Fibroblast of lung (primary cell): Measurements from ENCODE around the gene PCSK2. TPM values are rescaled to one million over a fixed set of nuclear protein-coding genes. Genes with fewer than 3 reads are reported as not detected.

ENCODE experiments used
- DNase-seq, 2 donors: peaks; one replicate each; pipeline versions ENCODE4 v3.0.0 to v3.0.0-alpha.2; 2010; ENCODE audit warnings: low read depth in 2 of 2
- H2AFZ ChIP-seq: 2 replicates; pipeline ENCODE4 v1.5.1; 2012; ENCODE audit warnings: low read length, control low read depth, inconsistent platforms
- H3K27ac ChIP-seq: 2 replicates; pipeline ENCODE4 v1.5.1; 2011; ENCODE audit warnings: low read length, control low read depth; ENCODE audit not compliant: insufficient read depth
- H3K27me3 ChIP-seq: 2 replicates; pipeline ENCODE4 v1.5.1; 2011; ENCODE audit warnings: mild to moderate bottlenecking, low read length; ENCODE audit not compliant: control insufficient read depth, insufficient read depth
- H3K36me3 ChIP-seq: 2 replicates; pipeline ENCODE4 v1.5.1; 2011; ENCODE audit warnings: low read length; ENCODE audit not compliant: control insufficient read depth, insufficient read depth
- H3K4me1 ChIP-seq: 2 replicates; pipeline ENCODE4 v1.5.1; 2011; ENCODE audit warnings: low read length; ENCODE audit not compliant: control insufficient read depth, insufficient read depth; ENCODE audit errors: extremely low read depth
- H3K4me2 ChIP-seq: 2 replicates; pipeline ENCODE4 v1.5.1; 2011; ENCODE audit warnings: low read length, control low read depth; ENCODE audit not compliant: insufficient read depth; ENCODE audit errors: extremely low read depth
- H3K4me3 ChIP-seq, 4 experiments: fragments of 200-600 bp in 1 of 4; sonication (generic) in 1 of 4; replicated peaks in 1 of 4; 2 replicates each; pipeline ENCODE4 v1.5.1; 2011 to 2016; ENCODE audit warnings: low read length in 4 of 4, low read depth in 3 of 4, mild to moderate bottlenecking in 3 of 4, control low read depth in 2 of 4, inconsistent platforms in 1 of 4, mixed read lengths in 1 of 4; ENCODE audit not compliant: insufficient read depth in 1 of 4; ENCODE audit errors: control extremely low read depth in 1 of 4
- H3K79me2 ChIP-seq: 2 replicates; pipeline ENCODE4 v1.5.1; 2012; ENCODE audit warnings: mild to moderate bottlenecking, low read length, inconsistent platforms; ENCODE audit not compliant: control insufficient read depth, insufficient read depth
- H3K9ac ChIP-seq: 2 replicates; pipeline ENCODE4 v1.5.1; 2011; ENCODE audit warnings: mild to moderate bottlenecking, low read length, control low read depth; ENCODE audit not compliant: insufficient read depth
- H3K9me3 ChIP-seq: 2 replicates; pipeline ENCODE4 v1.5.1; 2012; ENCODE audit warnings: low read depth, low read length; ENCODE audit not compliant: control insufficient read depth, insufficient read depth
- H4K20me1 ChIP-seq: 2 replicates; pipeline ENCODE4 v1.5.1; 2011; ENCODE audit warnings: low read length; ENCODE audit not compliant: control insufficient read depth, insufficient read depth; ENCODE audit errors: extremely low read depth
- EZH2 ChIP-seq: IDR thresholded peaks from 2 replicates; pipeline ENCODE4 v1.5.1; 2012; ENCODE audit warnings: low read length, control low read depth, mild to moderate bottlenecking; ENCODE audit errors: missing control alignments
- polyA plus RNA-seq, 2 donors: library from polyadenylated mRNA; depleted of rRNA in 1 of 2; stranded (reverse) in 1 of 2; unstranded in 1 of 2; fragments of >200 nt; gene quantifications; 2 replicates each; pipeline ENCODE4 v1.2.1, GENCODE V29; 2011 to 2012; ENCODE audit warnings: missing spikeins in 1 of 2
- total RNA-seq: library from RNA; depleted of rRNA; stranded (reverse); fragments of >200 nt; gene quantifications from 2 replicates; pipeline ENCODE4 v1.2.1, GENCODE V29; 2014
- TF ChIP-seq, protein P1 (sequence below), 2 donors: IDR thresholded peaks in 1 of 2; conservative IDR thresholded peaks in 1 of 2; 1 replicate in 1 of 2; 2 replicates in 1 of 2; pipeline ENCODE4 v1.5.1; 2011 to 2012; ENCODE audit warnings: low read length in 2 of 2, control low read depth in 1 of 2, inconsistent platforms in 1 of 2, low read depth in 1 of 2, mild to moderate bottlenecking in 1 of 2

PCSK2 gene
- total and polyA plus RNA-seq, 2 donors (not counting 1 experiment from before 2014, with no cell fraction given): under 0.01 to 1.2 TPM

DNA sequence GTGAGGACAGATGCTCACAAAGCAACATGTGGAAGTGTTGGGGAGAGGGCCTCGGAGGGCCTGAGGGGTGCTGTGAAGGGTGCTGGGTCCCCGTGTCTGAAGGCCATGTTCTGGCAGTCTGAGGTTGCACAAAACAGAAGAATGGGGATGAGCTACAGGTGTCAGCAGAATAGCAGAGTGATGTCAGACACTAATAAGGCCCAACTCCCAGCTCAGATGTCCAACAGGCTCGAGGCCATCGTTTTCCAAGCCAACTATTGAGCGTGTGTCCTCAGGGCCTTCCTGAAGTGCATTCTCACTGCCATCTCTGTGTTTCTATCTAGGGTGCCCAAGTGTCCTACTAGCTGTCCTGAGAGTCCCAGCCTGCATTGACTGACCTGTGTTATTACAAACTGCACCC is 296.5 kb downstream of the PCSK2 start:
- DNase-seq: no peak
- Histone ChIP-seq H3K79me2 (no peaks in the 10 kb centered on the region), H3K4me2 (no peak overlapping the region), H3K4me3 (no peak overlapping the region), H3K9ac (no peak overlapping the region), H3K36me3 (no peaks in the 10 kb centered on the region), H3K4me1 (no peaks in the 10 kb centered on the region), H3K9me3 (no peaks in the 10 kb centered on the region), H2AFZ (no peak overlapping the region), H3K27me3 (no peaks in the 10 kb centered on the region), H4K20me1 (no peaks in the 10 kb centered on the region), H3K27ac (no peak overlapping the region)
- TF ChIP-seq EZH2: no peak
- TF ChIP-seq, protein P1, sequence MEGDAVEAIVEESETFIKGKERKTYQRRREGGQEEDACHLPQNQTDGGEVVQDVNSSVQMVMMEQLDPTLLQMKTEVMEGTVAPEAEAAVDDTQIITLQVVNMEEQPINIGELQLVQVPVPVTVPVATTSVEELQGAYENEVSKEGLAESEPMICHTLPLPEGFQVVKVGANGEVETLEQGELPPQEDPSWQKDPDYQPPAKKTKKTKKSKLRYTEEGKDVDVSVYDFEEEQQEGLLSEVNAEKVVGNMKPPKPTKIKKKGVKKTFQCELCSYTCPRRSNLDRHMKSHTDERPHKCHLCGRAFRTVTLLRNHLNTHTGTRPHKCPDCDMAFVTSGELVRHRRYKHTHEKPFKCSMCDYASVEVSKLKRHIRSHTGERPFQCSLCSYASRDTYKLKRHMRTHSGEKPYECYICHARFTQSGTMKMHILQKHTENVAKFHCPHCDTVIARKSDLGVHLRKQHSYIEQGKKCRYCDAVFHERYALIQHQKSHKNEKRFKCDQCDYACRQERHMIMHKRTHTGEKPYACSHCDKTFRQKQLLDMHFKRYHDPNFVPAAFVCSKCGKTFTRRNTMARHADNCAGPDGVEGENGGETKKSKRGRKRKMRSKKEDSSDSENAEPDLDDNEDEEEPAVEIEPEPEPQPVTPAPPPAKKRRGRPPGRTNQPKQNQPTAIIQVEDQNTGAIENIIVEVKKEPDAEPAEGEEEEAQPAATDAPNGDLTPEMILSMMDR (conservative IDR thresholded peaks at IDR 0.05 in 1 of 2, IDR thresholded peaks at IDR 0.05 in 1 of 2; ENCODE audit: low read depth in 1 of 2, low read length in 2 of 2): no peak

DNA sequence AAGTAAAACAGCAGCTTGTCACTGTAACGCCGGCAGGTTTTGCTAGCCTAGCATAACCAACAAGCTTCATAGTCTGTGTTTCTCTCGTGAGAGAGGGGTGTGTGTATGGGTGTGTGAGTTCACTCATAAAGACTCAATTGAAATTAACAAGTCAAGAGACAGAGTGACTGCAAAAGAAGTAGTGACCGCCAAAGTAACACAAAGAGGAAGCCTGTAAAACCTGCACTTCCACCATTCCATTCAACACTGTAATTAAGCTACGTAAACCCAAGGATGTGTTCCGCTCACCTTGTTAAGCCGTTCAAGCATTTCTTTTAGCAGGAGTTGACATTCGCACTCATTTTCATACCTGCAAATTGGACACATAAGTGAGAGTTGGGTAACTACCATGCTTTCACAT is 297.7 kb downstream of the PCSK2 start:
- Histone ChIP-seq H4K20me1 (no peaks in the 10 kb centered on the region), H3K79me2 (no peaks in the 10 kb centered on the region), H3K4me2 (no peak overlapping the region), H2AFZ (no peak overlapping the region), H3K36me3 (no peaks in the 10 kb centered on the region), H3K9ac (no peak overlapping the region), H3K27me3 (no peaks in the 10 kb centered on the region), H3K9me3 (no peaks in the 10 kb centered on the region), H3K4me3 (no peak overlapping the region), H3K4me1 (no peaks in the 10 kb centered on the region), H3K27ac (no peak overlapping the region)
- DNase-seq: no peak
- TF ChIP-seq, protein P1 (conservative IDR thresholded peaks at IDR 0.05 in 1 of 2, IDR thresholded peaks at IDR 0.05 in 1 of 2; ENCODE audit: low read depth in 1 of 2, low read length in 2 of 2): no peak
- no peak for TF ChIP-seq EZH2

DNA sequence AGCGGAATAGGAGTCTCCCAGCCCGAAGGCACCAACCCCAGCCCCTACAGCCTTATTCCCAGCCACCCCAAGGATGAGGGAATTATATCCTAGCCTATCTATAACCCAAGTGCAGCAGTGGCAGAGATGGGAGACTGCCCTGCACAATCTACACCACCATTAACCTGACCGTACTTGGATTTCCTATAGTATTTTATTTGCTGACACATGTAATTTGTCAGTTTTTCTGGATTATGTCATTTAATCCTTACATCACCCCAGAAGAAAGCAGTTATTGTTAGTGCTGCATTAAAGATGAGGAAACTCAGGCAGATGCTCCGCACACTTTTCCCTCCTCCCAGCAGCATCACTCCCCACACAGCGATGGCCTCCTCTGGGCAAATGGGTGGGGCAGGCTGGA is 298.3 kb downstream of the PCSK2 start:
- no peaks in the 10 kb centered on the region for H3K79me2 ChIP-seq

More for the DNA sequence above, 298.3 kb downstream of the PCSK2 start:
- Histone ChIP-seq H3K4me2 (no peak overlapping the region), H3K9me3 (no peaks in the 10 kb centered on the region), H3K27me3 (no peaks in the 10 kb centered on the region), H3K36me3 (no peaks in the 10 kb centered on the region), H3K4me1 (no peaks in the 10 kb centered on the region), H3K9ac (no peak overlapping the region), H3K4me3 (no peak overlapping the region), H2AFZ (no peak overlapping the region), H3K27ac (no peak overlapping the region), H4K20me1 (no peaks in the 10 kb centered on the region)
- TF ChIP-seq, protein P1 (conservative IDR thresholded peaks at IDR 0.05 in 1 of 2, IDR thresholded peaks at IDR 0.05 in 1 of 2; ENCODE audit: low read depth in 1 of 2, low read length in 2 of 2): no peak
- no peak for TF ChIP-seq EZH2
- DNase-seq: no peak
